ENCODE measurements around the gene SLC43A2. TPM values are rescaled to one million over a fixed set of nuclear protein-coding genes. Genes with fewer than 3 reads are reported as not detected.
A peak's percentile ranks its signal among the peaks of the same experiment; 100 is the strongest.

The SLC43A2 gene
- total RNA-seq, 1 experiment from 2014 or later, result 5.6 TPM

GRCh38 chr17:1560858-1561355 lies 67.7 kb downstream of the SLC43A2 start:
- ChIA-PET POLR2A (interaction anchor here (0.6 to 1.4 kb wide), 14 partner anchors 11 to 798 kb away, joined by 3 to 6 read pairs (median 4); partner anchors contain the start of genes CRK, INPP5K and RILP), CTCF (interaction anchor here (0.9 to 1.0 kb wide), 3 partner anchors 13 to 46 kb away, joined by 4 to 5 read pairs (median 4); no protein-coding TSS in a partner anchor)
- Mint-ChIP-seq H3K9me3 (ENCODE audit: unreplicated experiment) (no peaks in the 10 kb centered on the region), H3K4me1 (ENCODE audit: insufficient read depth, unreplicated experiment) (peaks cover 17% of the 10 kb centered on the region), H3K4me3 (ENCODE audit: unreplicated experiment) (peak overlapping the region; percentile 90), H3K36me3 (ENCODE audit: insufficient read depth, unreplicated experiment) (peaks cover 22% of the 10 kb centered on the region), H3K27ac (ENCODE audit: low read depth, unreplicated experiment) (peak overlapping the region; percentile 97), H3K27me3 (ENCODE audit: insufficient read depth, unreplicated experiment) (no peaks in the 10 kb centered on the region)
- TF ChIP-seq, protein P1, sequence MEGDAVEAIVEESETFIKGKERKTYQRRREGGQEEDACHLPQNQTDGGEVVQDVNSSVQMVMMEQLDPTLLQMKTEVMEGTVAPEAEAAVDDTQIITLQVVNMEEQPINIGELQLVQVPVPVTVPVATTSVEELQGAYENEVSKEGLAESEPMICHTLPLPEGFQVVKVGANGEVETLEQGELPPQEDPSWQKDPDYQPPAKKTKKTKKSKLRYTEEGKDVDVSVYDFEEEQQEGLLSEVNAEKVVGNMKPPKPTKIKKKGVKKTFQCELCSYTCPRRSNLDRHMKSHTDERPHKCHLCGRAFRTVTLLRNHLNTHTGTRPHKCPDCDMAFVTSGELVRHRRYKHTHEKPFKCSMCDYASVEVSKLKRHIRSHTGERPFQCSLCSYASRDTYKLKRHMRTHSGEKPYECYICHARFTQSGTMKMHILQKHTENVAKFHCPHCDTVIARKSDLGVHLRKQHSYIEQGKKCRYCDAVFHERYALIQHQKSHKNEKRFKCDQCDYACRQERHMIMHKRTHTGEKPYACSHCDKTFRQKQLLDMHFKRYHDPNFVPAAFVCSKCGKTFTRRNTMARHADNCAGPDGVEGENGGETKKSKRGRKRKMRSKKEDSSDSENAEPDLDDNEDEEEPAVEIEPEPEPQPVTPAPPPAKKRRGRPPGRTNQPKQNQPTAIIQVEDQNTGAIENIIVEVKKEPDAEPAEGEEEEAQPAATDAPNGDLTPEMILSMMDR (IDR thresholded peaks at IDR 0.05; ENCODE audit: unreplicated experiment), result no peak
- intact Hi-C loops (cut with micrococcal nuclease), result no loop called here
- BruUV-seq (replicated peaks), result no TSS peak
- no peak for DNase-seq (ENCODE audit: unreplicated experiment)

GRCh38 chr17:1560101-1560857 lies 68.4 kb downstream of the SLC43A2 start:
- Mint-ChIP-seq H3K36me3 (ENCODE audit: insufficient read depth, unreplicated experiment) (peaks cover 25% of the 10 kb centered on the region), H3K4me1 (ENCODE audit: insufficient read depth, unreplicated experiment) (peaks cover 17% of the 10 kb centered on the region), H3K27me3 (ENCODE audit: insufficient read depth, unreplicated experiment) (no peaks in the 10 kb centered on the region), H3K4me3 (ENCODE audit: unreplicated experiment) (peak overlapping the region; percentile 90), H3K27ac (ENCODE audit: low read depth, unreplicated experiment) (peak overlapping the region; percentile 97), H3K9me3 (ENCODE audit: unreplicated experiment) (no peaks in the 10 kb centered on the region)
- BruUV-seq (replicated peaks), result TSS peak; percentile 18
- no peak for DNase-seq (ENCODE audit: unreplicated experiment)
- TF ChIP-seq, protein P1 (IDR thresholded peaks at IDR 0.05; ENCODE audit: unreplicated experiment), result no peak
- intact Hi-C loops (cut with micrococcal nuclease), result no loop called here
- ChIA-PET CTCF (no interaction called here), POLR2A (interaction anchor here (0.6 to 1.3 kb wide), 8 partner anchors 11 to 799 kb away, joined by 3 to 6 read pairs (median 3); partner anchors contain the start of gene INPP5K)

DNA sequence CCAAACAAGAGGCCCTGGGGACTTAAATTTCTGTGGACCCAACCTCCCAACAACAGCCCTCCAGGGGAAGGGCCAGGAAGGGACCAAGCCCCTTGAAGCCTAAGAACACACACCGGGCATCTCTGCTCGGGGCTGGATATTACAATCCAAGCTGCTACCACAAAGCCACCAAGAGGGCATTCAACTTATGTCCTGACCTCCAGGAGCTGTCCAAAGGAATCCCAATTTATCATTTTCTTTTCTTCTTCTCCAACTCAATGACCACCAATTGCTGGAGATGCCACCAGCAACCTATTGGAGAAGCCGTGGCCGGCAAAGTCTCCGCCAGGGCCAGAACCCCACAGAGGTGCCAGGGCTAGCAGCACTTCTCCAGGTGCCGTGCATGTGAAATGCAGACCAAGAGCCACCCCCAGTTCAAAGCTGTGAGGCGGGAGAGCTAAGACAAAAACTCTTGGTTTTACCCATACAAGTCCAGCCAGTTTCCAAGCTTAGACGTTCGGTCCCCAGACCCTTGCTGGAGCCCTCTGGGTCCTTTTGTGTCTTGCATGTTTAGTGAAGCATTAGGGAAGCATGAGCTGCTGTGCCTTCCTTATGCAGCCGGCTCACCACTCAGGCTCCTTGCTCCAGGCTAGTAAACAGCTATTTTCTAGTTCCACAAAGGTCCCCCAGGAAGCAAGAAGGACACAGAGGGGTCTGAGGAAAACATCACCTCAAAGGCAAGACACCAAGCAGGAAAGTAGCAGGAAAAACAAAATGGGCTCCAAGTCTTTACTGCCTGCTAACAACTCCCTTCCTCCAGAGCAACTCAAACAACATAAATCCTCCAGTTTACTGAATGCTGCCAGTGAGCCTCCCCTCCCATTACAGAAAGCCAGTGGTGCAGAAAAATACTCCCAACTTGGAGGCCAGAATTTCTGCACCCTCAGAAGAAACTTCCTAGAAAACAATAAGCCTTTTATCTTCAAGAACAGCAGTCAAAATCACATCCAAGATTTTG lies 69.3 kb downstream of the SLC43A2 start:
- peaks cover 29% of the 10 kb centered on the region for H3K36me3 Mint-ChIP-seq (ENCODE audit: insufficient read depth, unreplicated experiment)
- POLR2A ChIA-PET, result interaction anchor here (0.6 to 0.7 kb wide), 3 partner anchors 46 to 82 kb away, joined by 3 to 4 read pairs (median 4); no protein-coding TSS in a partner anchor
- intact Hi-C loops (cut with micrococcal nuclease), result no loop called here
- peaks cover 17% of the 10 kb centered on the region for H3K4me1 Mint-ChIP-seq (ENCODE audit: insufficient read depth, unreplicated experiment)
- BruUV-seq (replicated peaks), result no TSS peak
- no peaks in the 10 kb centered on the region for H3K27me3 Mint-ChIP-seq (ENCODE audit: insufficient read depth, unreplicated experiment)
- TF ChIP-seq, protein P1 (IDR thresholded peaks at IDR 0.05; ENCODE audit: unreplicated experiment), result no peak
- H3K27ac Mint-ChIP-seq (ENCODE audit: low read depth, unreplicated experiment), result no peak overlapping the region
- CTCF ChIA-PET, result interaction anchor here (0.6 to 0.7 kb wide), 2 partner anchors 40 to 398 kb away, joined by 3 to 4 read pairs; no protein-coding TSS in a partner anchor
- H3K4me3 Mint-ChIP-seq (ENCODE audit: unreplicated experiment), result no peak overlapping the region
- no peak for DNase-seq (ENCODE audit: unreplicated experiment)
- H3K9me3 Mint-ChIP-seq (ENCODE audit: unreplicated experiment), result no peaks in the 10 kb centered on the region
